ENCODE data around the gene TAF6L.
"Not testable (repeated sequence)": the region's sequence is repeated elsewhere in the genome, so short reads cannot be mapped to it uniquely, and the experiment has no call there.

Gene TAF6L, protein sequence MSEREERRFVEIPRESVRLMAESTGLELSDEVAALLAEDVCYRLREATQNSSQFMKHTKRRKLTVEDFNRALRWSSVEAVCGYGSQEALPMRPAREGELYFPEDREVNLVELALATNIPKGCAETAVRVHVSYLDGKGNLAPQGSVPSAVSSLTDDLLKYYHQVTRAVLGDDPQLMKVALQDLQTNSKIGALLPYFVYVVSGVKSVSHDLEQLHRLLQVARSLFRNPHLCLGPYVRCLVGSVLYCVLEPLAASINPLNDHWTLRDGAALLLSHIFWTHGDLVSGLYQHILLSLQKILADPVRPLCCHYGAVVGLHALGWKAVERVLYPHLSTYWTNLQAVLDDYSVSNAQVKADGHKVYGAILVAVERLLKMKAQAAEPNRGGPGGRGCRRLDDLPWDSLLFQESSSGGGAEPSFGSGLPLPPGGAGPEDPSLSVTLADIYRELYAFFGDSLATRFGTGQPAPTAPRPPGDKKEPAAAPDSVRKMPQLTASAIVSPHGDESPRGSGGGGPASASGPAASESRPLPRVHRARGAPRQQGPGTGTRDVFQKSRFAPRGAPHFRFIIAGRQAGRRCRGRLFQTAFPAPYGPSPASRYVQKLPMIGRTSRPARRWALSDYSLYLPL

DNA sequence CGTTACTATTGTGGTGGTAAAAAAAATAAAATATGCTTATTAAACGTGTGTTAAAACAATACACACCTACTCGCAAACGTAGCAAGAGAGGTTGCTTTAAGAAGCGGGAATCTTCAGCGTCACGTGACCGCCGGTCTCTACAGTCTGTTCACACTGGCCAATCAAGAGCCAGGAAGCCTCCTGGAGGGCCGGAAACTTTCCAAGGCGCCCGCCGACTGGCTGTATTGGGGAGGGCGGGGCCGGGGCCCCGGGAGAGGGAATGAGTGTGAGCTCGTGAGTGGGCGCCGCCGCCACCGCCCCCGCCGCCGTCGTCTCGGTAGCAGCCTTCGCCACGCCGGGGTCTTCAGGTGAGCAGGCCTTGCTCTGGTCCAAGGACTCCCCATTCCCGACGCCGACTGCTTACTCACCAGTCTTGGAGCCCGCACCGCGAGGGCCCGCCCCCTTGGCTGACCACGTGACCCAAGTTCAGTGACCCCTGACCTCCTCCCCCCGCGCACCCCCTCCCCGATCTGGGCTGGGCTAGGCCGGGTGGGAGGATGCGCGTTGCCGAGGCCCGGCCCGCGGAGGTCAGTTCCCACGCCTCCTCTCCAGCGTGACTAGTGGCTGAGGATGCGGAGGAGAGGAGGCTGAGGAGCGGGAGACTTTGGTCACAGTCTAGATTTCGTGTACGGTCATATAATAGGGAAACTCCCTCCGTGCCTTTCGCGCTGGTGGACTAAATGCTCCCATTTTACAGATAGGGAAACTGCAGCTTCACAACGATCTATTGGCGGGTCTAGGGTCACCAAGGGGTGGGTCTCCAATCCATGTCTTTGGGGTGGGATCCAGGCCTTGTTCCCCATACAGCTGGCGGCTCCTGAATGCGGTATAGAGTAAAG, at the start of gene TAF6L:
Gene TAF6L, plus strand, starts transcription at position 253 of the 878 bp plus-strand sequence. CDS start 4,388 bp downstream, outside the sequence.
- peak; percentile 96 for DNase-seq (ENCODE audit: low spot score)

- no peak for DNase-seq (ENCODE audit: low spot score)
These were observed 49.2 kb upstream of the TAF6L start for GRCh38 chr11:62721994-62722393.

DNA sequence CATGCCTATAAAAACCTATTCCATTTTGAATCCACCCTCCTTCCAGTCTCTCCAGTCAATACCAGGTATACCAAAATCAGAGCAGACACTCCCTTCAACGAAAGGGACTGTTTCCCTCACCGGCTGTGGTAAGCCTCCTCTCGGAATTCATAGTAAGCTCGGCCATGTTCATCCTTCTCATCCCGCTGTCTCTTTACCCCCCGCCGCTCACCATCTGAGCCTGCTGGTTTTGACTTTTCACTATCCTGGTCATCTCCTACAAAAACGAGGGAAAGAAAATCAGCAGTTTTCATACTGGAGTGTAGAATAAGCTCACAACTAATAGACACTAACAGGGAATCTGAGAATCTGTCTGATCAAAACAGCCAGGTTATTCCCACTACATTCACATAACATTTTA, 47.0 kb upstream of the TAF6L start:
- DNase-seq (ENCODE audit: low spot score) = no peak

- DNase-seq (ENCODE audit: low spot score) = no peak
These were observed 45.5 kb upstream of the TAF6L start for GRCh38 chr11:62725646-62726045.

GRCh38 chr11:62726156-62726914, 44.9 kb upstream of the TAF6L start:
- no peak for DNase-seq (ENCODE audit: low spot score)

DNA sequence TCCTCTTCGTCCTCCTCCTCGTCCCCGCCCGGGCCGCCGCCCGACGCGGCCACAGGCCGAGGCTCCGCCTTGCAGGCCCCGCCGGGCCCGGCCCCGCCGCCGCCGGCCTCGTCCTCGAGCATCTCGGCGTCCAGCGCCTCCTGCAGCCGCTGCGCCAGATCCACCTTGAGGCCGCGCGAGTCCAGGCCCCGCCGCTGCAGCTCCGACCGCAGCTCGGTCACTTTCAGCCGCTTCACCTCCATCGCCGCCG, 44.4 kb upstream of the TAF6L start:
- DNase-seq (ENCODE audit: low spot score) = no peak

DNA sequence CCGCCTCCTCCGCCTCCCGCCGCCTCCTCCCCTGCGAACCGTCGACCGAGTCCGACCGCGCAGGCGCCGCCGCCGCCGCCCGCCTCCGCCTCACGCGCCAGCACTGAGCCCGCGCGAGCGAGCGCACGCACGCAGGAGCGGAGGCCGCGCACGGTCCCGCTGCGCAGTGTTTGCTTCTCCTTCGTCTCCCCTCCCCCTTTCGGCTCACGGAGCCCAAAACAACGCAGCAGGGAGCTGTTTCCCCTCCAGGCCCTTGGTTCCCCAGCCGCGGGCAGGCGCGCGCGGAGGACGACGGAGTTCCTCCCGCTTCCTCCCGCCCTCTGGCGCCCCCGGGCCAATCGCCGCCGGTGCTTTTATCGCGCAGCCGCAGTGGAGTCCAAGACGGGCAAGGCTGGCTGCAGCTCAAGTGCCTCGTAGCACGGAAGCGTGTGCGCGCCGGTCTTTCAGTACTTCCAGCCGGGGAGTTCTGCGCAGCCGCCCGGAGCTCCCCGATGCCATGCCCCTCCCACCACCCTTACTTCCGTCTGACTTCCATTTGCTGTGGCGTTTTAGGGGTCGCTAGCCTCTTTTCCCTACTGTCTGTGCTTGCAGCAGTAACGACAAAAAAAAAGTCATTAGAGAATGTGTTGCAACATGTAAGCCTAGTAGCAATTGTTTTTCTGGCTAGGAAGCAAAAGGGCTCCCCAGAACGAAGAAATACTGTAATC, 43.9 kb upstream of the TAF6L start, which contains the start of gene HNRNPUL2:
Gene HNRNPUL2, minus strand, starts transcription at position 293 of the 707 bp plus-strand sequence. CDS start 301 bp downstream, outside the sequence.
- DNase-seq (ENCODE audit: low spot score) = peak; percentile 98

DNA sequence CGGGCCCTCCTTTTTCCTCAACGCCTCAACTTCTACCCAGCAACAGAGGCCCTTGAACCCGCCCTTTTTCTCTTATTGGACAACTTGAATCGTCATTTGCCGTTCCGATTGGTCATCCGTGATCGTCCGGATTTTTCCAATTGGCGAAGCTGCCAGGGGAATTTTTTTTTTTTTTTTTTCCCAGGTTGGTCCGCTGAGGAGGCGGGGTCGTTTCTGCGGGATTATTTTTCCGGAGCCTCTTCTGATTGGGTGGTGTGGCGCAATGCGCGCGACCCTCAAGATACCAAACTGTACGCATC, 43.4 kb upstream of the TAF6L start:
- DNase-seq (ENCODE audit: low spot score) = peak; percentile 89

- DNase-seq (ENCODE audit: low spot score) = peak; percentile 89
These were observed 42.8 kb upstream of the TAF6L start, which contains the start of gene TTC9C for GRCh38 chr11:62728171-62728988. TSS of gene TTC9C (plus strand) at chr11:62728486. CDS start at chr11:62728849, 363 bp downstream.

- DNase-seq (ENCODE audit: low spot score) = not testable (repeated sequence)
These were observed 41.1 kb upstream of the TAF6L start for GRCh38 chr11:62730076-62730475.

DNA sequence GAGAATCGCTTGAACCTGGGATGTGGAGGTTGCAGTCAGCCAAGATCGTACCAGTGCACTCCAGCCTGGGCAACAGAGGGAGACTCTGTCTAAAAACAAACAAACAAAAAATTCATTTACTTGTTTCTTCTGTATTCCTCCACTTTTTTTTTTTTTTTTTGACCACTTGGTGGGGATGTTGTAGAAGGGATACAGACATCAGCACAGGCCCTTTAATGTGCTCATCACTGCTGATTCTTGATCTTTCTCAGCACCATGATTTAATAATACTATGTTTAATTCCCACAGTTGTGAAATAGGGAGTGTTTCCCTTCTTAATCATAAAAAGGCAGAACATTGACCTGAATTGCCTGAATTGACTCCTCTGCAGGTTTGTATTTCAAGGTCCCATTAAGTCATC, 38.4 kb upstream of the TAF6L start:
- no peak for DNase-seq (ENCODE audit: low spot score)

GRCh38 chr11:62737196-62737595, 34.0 kb upstream of the TAF6L start:
- no peak for DNase-seq (ENCODE audit: low spot score)

- DNase-seq (ENCODE audit: low spot score) = no peak
These were observed 23.6 kb upstream of the TAF6L start for GRCh38 chr11:62747475-62748160.

DNA sequence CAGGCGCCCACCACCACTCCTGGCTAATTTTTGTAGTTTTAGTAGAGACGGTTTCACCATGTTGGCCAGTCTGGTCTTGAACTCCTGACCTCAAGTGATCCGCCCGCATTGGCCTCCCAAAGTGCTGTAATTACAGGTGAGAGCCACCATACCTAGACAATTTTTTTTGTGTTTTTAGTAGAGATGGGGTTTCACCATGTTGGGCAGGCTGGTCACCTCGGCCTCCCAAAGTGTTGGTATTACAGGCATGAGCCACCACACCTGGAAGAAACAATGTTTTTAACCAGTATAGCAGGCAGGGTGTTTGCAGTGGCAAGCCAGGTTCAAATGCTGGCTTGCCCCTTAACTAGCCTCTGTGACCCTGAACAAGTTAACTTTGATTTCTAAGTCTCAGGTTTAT, 21.3 kb upstream of the TAF6L start:
- DNase-seq (ENCODE audit: low spot score) = not testable (repeated sequence)

DNA sequence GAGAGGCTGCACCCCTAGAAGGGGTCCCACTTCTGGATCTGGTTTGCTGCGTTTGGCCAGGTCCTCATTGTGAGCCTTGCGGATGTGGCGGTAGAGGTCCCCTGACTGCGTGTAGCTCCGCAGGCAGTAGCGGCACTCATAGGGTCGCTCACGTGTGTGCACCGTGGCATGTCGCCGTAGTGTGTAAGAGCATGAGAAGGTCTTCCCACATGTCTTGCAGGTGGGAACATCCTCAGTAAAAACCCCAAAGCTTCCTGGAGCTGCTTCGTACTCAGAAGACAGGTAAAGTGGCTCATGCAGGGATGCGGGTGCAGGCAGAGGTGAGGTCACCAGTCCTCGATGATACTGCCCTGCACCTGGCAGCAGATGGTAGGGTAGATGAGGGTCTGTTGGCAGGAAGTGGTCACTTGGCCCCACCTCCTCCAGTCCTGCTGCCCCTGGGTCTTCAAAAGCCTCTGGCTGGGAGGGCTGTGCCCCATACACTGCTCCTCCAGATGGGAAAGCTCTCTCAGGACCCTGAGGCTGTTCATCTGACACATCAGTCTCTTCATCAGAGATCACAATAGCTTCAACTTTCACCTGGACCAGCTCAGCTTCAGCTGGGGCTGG, 18.9 kb upstream of the TAF6L start:
- DNase-seq (ENCODE audit: low spot score) = no peak

- DNase-seq (ENCODE audit: low spot score) = no peak
These were observed 18.0 kb upstream of the TAF6L start for GRCh38 chr11:62752994-62753735.

DNA sequence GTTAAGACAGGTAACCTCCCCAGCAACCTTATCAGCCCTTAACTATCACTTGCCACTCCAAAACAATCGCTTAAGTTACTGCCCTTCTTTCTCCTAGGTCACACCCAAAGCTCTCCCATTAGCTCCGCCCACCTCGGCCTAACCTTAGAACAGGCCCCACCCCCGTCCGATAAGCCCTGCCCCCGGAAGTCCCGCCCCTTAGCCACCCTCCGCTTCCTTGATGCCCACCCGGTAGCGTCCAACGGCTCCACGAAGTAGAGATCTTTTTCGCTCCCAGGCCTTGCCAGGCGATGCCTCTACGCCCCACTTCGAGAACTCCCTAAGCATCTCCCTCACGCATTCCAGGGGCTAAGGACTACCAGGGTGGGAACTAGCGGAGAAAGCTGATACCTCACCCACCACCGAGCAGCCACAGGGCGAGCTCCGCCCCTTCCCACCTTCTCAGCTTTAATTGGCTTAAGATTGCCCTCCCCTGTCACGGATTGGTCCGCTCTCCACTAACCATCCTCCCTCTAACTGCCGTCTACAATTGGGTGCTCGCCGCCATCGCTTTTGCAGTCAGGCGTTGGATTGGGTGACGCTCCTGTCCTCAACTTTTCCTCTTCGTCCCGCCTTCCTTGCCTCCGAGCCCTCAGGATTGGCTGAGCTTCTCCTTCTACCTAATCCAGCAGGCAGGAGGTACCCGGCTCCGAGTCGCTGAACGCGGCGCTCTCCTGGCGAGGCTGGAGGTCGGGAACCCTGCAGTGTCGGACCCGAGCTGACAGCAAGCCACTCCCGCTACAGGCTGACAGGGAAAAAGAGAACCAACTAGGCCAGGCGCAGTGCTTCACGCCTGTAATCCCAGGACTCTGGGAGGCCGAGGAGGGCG, 17.2 kb upstream of the TAF6L start, which contains the start of gene ZBTB3:
Gene ZBTB3, minus strand, starts transcription at position 425 of the 868 bp plus-strand sequence. CDS start 496 bp downstream, outside the sequence.
- peak; percentile 96 for DNase-seq (ENCODE audit: low spot score)

All from AG20443 (cell line).